Measurements from ENCODE around the gene MAN1A2.

GRCh38 chr1:117365350-117366176, 1.7 kb upstream of the MAN1A2 start:
- TF ChIP-seq CTCF (IDR thresholded peaks at IDR 0.05; ENCODE audit: borderline replicate concordance, extremely low read depth, low read length, poor library complexity, severe bottlenecking) (no peak), EZH2 (IDR thresholded peaks at IDR 0.05; ENCODE audit: borderline replicate concordance, low read depth, low read length, severe bottlenecking) (no peak)

All from DND-41 (cell line).